Measurements from ENCODE around the gene MAN1C1. TPM values are rescaled to one million over a fixed set of nuclear protein-coding genes. Genes with fewer than 3 reads are reported as not detected.

Gene MAN1C1
- total and polyA plus RNA-seq, 2 donors (not counting 1 experiment from before 2014, with no cell fraction given): 0.31 to 0.89 TPM

DNA sequence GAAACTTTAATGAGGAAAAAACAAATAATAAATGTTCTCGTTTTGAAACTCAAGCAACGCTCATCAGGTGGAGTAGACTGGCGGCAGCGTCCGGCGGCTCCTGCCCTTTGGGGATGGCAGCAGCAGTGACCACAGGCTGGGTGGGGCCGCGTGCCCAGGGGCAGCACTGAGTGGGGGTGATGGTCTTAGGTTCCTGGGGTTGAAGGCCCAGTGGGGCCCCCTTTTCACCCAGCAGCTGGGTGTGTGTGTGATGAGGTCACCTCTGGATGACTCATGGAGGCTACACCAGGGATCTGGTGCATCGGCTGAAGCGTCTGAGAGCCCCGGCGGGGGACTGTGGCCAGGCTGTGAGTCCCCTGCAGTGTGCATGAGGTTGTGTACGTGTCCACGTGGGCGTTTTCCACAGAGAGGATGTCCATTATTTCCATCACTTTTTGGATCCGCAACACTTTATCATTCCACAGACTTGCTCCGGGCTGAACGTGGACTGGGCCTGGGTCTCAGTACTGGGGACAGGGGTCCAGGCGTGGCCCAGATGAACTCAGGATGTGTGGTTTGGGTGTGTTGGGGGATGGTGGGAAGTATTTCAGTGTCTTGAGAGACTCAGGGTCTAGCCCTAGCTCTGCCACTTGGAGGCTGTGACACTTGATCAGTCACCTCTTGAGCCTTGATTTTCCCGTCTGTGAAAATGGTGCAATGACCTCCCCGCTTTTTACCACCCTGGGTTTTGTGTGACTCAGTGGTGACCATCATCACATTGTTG lies 47.6 kb upstream of the MAN1C1 start:
- no peaks in the 10 kb centered on the region for H3K27me3 Mint-ChIP-seq
- ATAC-seq (ENCODE audit: low read depth): no peak
- DNase-seq: no peak
- Histone ChIP-seq H3K27me3 (replicated peaks in 1 of 4; ENCODE audit: control extremely low read depth in 1 of 4, control insufficient read depth in 3 of 4, insufficient read depth in 4 of 4, low read length in 3 of 4) (peaks cover 0 to 9% (median 0%) of the 10 kb centered on the region in 4 experiments), H4K20me1 (ENCODE audit: control insufficient read depth, insufficient read depth, low read length, poor library complexity, severe bottlenecking) (no peaks in the 10 kb centered on the region), H3K27ac (ENCODE audit: low read length in 2 of 2) (no peak overlapping the region), H3K4me2 (replicated peaks; ENCODE audit: low read depth, low read length, poor library complexity, severe bottlenecking) (no peak overlapping the region), H3K79me2 (ENCODE audit: control insufficient read depth, insufficient read depth, low read length) (no peaks in the 10 kb centered on the region), H3K9ac (ENCODE audit: low read length) (no peak overlapping the region), H3K9me3 (ENCODE audit: control extremely low read depth in 1 of 3, control insufficient read depth in 2 of 3, insufficient read depth in 1 of 3, low read length in 2 of 3) (no peaks in the 10 kb centered on the region), H3K4me1 (ENCODE audit: control insufficient read depth in 2 of 2, insufficient read depth in 2 of 2, low read length in 2 of 2) (peaks cover 8 to 10% of the 10 kb centered on the region in 2 donors), H3K4me3 (ENCODE audit: control extremely low read depth in 1 of 5, extremely low read depth in 1 of 5, insufficient read depth in 1 of 5, low read depth in 2 of 5, low read length in 4 of 5) (no peak overlapping the region), H3K36me3 (replicated peaks in 1 of 2; ENCODE audit: control extremely low read depth in 1 of 2, control insufficient read depth in 1 of 2, extremely low read depth in 1 of 2, insufficient read depth in 2 of 2, low read length in 1 of 2) (peaks cover 0 to under 1% of the 10 kb centered on the region in 2 experiments), H2AFZ (ENCODE audit: insufficient read depth, low read depth, low read length, poor library complexity, severe bottlenecking) (no peak overlapping the region)
- TF ChIP-seq, protein P1, sequence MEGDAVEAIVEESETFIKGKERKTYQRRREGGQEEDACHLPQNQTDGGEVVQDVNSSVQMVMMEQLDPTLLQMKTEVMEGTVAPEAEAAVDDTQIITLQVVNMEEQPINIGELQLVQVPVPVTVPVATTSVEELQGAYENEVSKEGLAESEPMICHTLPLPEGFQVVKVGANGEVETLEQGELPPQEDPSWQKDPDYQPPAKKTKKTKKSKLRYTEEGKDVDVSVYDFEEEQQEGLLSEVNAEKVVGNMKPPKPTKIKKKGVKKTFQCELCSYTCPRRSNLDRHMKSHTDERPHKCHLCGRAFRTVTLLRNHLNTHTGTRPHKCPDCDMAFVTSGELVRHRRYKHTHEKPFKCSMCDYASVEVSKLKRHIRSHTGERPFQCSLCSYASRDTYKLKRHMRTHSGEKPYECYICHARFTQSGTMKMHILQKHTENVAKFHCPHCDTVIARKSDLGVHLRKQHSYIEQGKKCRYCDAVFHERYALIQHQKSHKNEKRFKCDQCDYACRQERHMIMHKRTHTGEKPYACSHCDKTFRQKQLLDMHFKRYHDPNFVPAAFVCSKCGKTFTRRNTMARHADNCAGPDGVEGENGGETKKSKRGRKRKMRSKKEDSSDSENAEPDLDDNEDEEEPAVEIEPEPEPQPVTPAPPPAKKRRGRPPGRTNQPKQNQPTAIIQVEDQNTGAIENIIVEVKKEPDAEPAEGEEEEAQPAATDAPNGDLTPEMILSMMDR (IDR thresholded peaks at IDR 0.05): no peak
- no peak for TF ChIP-seq EZH2 (IDR thresholded peaks at IDR 0.05; ENCODE audit: borderline replicate concordance, insufficient read depth, low read depth, low read length, poor library complexity, severe bottlenecking)
- POLR2A ChIA-PET: no interaction called here
- 90% methylated on average over 20 of the region's 21 CpGs for WGBS (ENCODE audit: insufficient coverage)
- intact Hi-C loops (cut with micrococcal nuclease): no loop called here
- no peak overlapping the region for H3K27ac Mint-ChIP-seq
- no peaks in the 10 kb centered on the region for H3K9me3 Mint-ChIP-seq (ENCODE audit: insufficient read depth)
- H3K4me3 Mint-ChIP-seq: no peak overlapping the region
- peaks cover 14% of the 10 kb centered on the region for H3K4me1 Mint-ChIP-seq
- CTCF ChIA-PET: no interaction called here
